HG02938 (cell line): ENCODE measurements around the gene AGRN.
A peak's percentile ranks its signal among the peaks of the same experiment; 100 is the strongest.
"Not testable (repeated sequence)": the region's sequence is repeated elsewhere in the genome, so short reads cannot be mapped to it uniquely, and the experiment has no call there.

Experiments
- ATAC-seq: cut with Tn5 transposase; IDR thresholded peaks from one replicate; pipeline ENCODE4 v1.9.1; 2021; ENCODE audit warnings: mild to moderate bottlenecking, moderate library complexity; ENCODE audit not compliant: unreplicated experiment

AGRN gene

GRCh38 chr1:1063945-1064831, 44.3 kb downstream of the AGRN start:
- ATAC-seq: peak; percentile 39

- no peak for ATAC-seq
Observed at GRCh38 chr1:1065265-1065939, 45.5 kb downstream of the AGRN start.

GRCh38 chr1:1065940-1066304, 46.0 kb downstream of the AGRN start:
- not testable (repeated sequence) for ATAC-seq

GRCh38 chr1:1066403-1067283, 46.7 kb downstream of the AGRN start:
- ATAC-seq: no peak

GRCh38 chr1:1067284-1067859, 47.5 kb downstream of the AGRN start:
- ATAC-seq: no peak

GRCh38 chr1:1067860-1068516, 48.1 kb downstream of the AGRN start:
- ATAC-seq: no peak

GRCh38 chr1:1068517-1069055, 48.7 kb downstream of the AGRN start:
- no peak for ATAC-seq

GRCh38 chr1:1069056-1069710, 49.3 kb downstream of the AGRN start:
- no peak for ATAC-seq

GRCh38 chr1:1069711-1070676, 50.1 kb downstream of the AGRN start:
- ATAC-seq: no peak

- ATAC-seq: no peak
Observed at GRCh38 chr1:1071486-1072298, 51.8 kb downstream of the AGRN start.

- no peak for ATAC-seq
Observed at GRCh38 chr1:1072299-1072848, 52.5 kb downstream of the AGRN start.

- no peak for ATAC-seq
Observed at GRCh38 chr1:1072849-1073742, 53.2 kb downstream of the AGRN start.

- no peak for ATAC-seq
Observed at GRCh38 chr1:1073743-1074587, 54.0 kb downstream of the AGRN start, which contains the start of gene RNF223. TSS of gene RNF223 (minus strand) at chr1:1074306. CDS start at chr1:1072566, 1,740 bp downstream.

GRCh38 chr1:1074631-1075147, 54.8 kb downstream of the AGRN start:
- ATAC-seq: no peak
